ENCODE measurements around the gene AP4E1.
"Not testable (repeated sequence)": the region's sequence is repeated elsewhere in the genome, so short reads cannot be mapped to it uniquely, and the experiment has no call there.

Gene AP4E1

GRCh38 chr15:50997371-50998051 lies 89.0 kb downstream of the AP4E1 start:
- Mint-ChIP-seq H3K4me3 (no peak overlapping the region), H3K4me1 (ENCODE audit: low read depth) (no peaks in the 10 kb centered on the region), H3K36me3 (ENCODE audit: low read depth) (peaks cover 73% of the 10 kb centered on the region), H3K27ac (no peak overlapping the region), H3K9me3 (no peaks in the 10 kb centered on the region), H3K27me3 (no peaks in the 10 kb centered on the region)
- no peak for DNase-seq

- Mint-ChIP-seq H3K9me3 (peaks cover 15% of the 10 kb centered on the region), H3K27me3 (no peaks in the 10 kb centered on the region), H3K4me3 (no peak overlapping the region), H3K36me3 (ENCODE audit: low read depth) (peaks cover 73% of the 10 kb centered on the region), H3K4me1 (ENCODE audit: low read depth) (peaks cover 6% of the 10 kb centered on the region), H3K27ac (no peak overlapping the region)
- DNase-seq = no peak
Observed at GRCh38 chr15:51004103-51004551, 95.6 kb downstream of the AP4E1 start.

- Mint-ChIP-seq H3K36me3 (ENCODE audit: low read depth) (peaks cover 67% of the 10 kb centered on the region), H3K4me3 (no peak overlapping the region), H3K27me3 (no peaks in the 10 kb centered on the region), H3K9me3 (peaks cover 15% of the 10 kb centered on the region), H3K27ac (no peak overlapping the region), H3K4me1 (ENCODE audit: low read depth) (peaks cover 6% of the 10 kb centered on the region)
- DNase-seq = no peak
Observed at GRCh38 chr15:51006336-51006985, 98.0 kb downstream of the AP4E1 start.

GRCh38 chr15:51007131-51007666 lies 98.7 kb downstream of the AP4E1 start:
- Mint-ChIP-seq H3K27ac (no peak overlapping the region), H3K9me3 (peaks cover 15% of the 10 kb centered on the region), H3K4me1 (ENCODE audit: low read depth) (peaks cover 6% of the 10 kb centered on the region), H3K36me3 (ENCODE audit: low read depth) (peaks cover 65% of the 10 kb centered on the region), H3K4me3 (no peak overlapping the region), H3K27me3 (no peaks in the 10 kb centered on the region)
- DNase-seq = no peak

- H3K9me3 Mint-ChIP-seq = peaks cover 15% of the 10 kb centered on the region
- DNase-seq = no peak
Observed at GRCh38 chr15:51011212-51011611, 102.7 kb downstream of the AP4E1 start.

GRCh38 chr15:51016615-51017014 lies 108.1 kb downstream of the AP4E1 start:
- no peaks in the 10 kb centered on the region for H3K27me3 Mint-ChIP-seq
- peaks cover 6% of the 10 kb centered on the region for H3K9me3 Mint-ChIP-seq
- no peak for DNase-seq
- H3K36me3 Mint-ChIP-seq (ENCODE audit: low read depth) = peaks cover 16% of the 10 kb centered on the region
- H3K4me1 Mint-ChIP-seq (ENCODE audit: low read depth) = no peaks in the 10 kb centered on the region
- no peak overlapping the region for H3K4me3 Mint-ChIP-seq
- no peak overlapping the region for H3K27ac Mint-ChIP-seq

More at GRCh38 chr15:51011212-51011611, 102.7 kb downstream of the AP4E1 start:
- no peak overlapping the region for H3K4me3 Mint-ChIP-seq
- no peak overlapping the region for H3K27ac Mint-ChIP-seq
- H3K4me1 Mint-ChIP-seq (ENCODE audit: low read depth) = peaks cover 6% of the 10 kb centered on the region
- peaks cover 41% of the 10 kb centered on the region for H3K36me3 Mint-ChIP-seq (ENCODE audit: low read depth)
- no peaks in the 10 kb centered on the region for H3K27me3 Mint-ChIP-seq

- Mint-ChIP-seq H3K9me3 (peaks cover 6% of the 10 kb centered on the region), H3K27ac (no peak overlapping the region), H3K4me3 (no peak overlapping the region), H3K27me3 (no peaks in the 10 kb centered on the region), H3K36me3 (ENCODE audit: low read depth) (peaks cover 14% of the 10 kb centered on the region), H3K4me1 (ENCODE audit: low read depth) (no peaks in the 10 kb centered on the region)
- no peak for DNase-seq
Observed at GRCh38 chr15:51022206-51022605, 113.7 kb downstream of the AP4E1 start.

GRCh38 chr15:51023499-51023898 lies 115.0 kb downstream of the AP4E1 start:
- Mint-ChIP-seq H3K27me3 (no peaks in the 10 kb centered on the region), H3K4me3 (no peak overlapping the region), H3K9me3 (peaks cover 6% of the 10 kb centered on the region), H3K4me1 (ENCODE audit: low read depth) (no peaks in the 10 kb centered on the region), H3K36me3 (ENCODE audit: low read depth) (peaks cover 14% of the 10 kb centered on the region), H3K27ac (no peak overlapping the region)
- DNase-seq = no peak

- Mint-ChIP-seq H3K4me1 (ENCODE audit: low read depth) (no peaks in the 10 kb centered on the region), H3K27ac (no peak overlapping the region)
Observed at GRCh38 chr15:51024735-51025453, 116.4 kb downstream of the AP4E1 start.

GRCh38 chr15:51025454-51025846 lies 117.0 kb downstream of the AP4E1 start:
- Mint-ChIP-seq H3K27me3 (no peaks in the 10 kb centered on the region), H3K4me1 (ENCODE audit: low read depth) (no peaks in the 10 kb centered on the region), H3K9me3 (no peaks in the 10 kb centered on the region), H3K27ac (no peak overlapping the region), H3K4me3 (no peak overlapping the region), H3K36me3 (ENCODE audit: low read depth) (peaks cover 3% of the 10 kb centered on the region)
- DNase-seq = no peak

More at GRCh38 chr15:51024735-51025453, 116.4 kb downstream of the AP4E1 start:
- H3K27me3 Mint-ChIP-seq = no peaks in the 10 kb centered on the region
- DNase-seq = no peak
- no peak overlapping the region for H3K4me3 Mint-ChIP-seq
- H3K9me3 Mint-ChIP-seq = no peaks in the 10 kb centered on the region
- peaks cover 7% of the 10 kb centered on the region for H3K36me3 Mint-ChIP-seq (ENCODE audit: low read depth)

GRCh38 chr15:51030649-51031316 lies 122.3 kb downstream of the AP4E1 start:
- no peak overlapping the region for H3K4me3 Mint-ChIP-seq
- no peaks in the 10 kb centered on the region for H3K36me3 Mint-ChIP-seq (ENCODE audit: low read depth)
- DNase-seq = no peak
- no peak overlapping the region for H3K27ac Mint-ChIP-seq
- H3K4me1 Mint-ChIP-seq (ENCODE audit: low read depth) = no peaks in the 10 kb centered on the region
- no peaks in the 10 kb centered on the region for H3K27me3 Mint-ChIP-seq
- H3K9me3 Mint-ChIP-seq = no peaks in the 10 kb centered on the region

- not testable (repeated sequence) for H3K36me3 Mint-ChIP-seq (ENCODE audit: low read depth); H3K27ac Mint-ChIP-seq; H3K9me3 Mint-ChIP-seq; H3K4me1 Mint-ChIP-seq (ENCODE audit: low read depth); H3K27me3 Mint-ChIP-seq; H3K4me3 Mint-ChIP-seq; DNase-seq
Observed at GRCh38 chr15:51037474-51037873, 129.0 kb downstream of the AP4E1 start.

- no peaks in the 10 kb centered on the region for H3K27me3 Mint-ChIP-seq
- no peak for DNase-seq
- no peaks in the 10 kb centered on the region for H3K9me3 Mint-ChIP-seq
- no peak overlapping the region for H3K27ac Mint-ChIP-seq
- no peaks in the 10 kb centered on the region for H3K36me3 Mint-ChIP-seq (ENCODE audit: low read depth)
- no peaks in the 10 kb centered on the region for H3K4me1 Mint-ChIP-seq (ENCODE audit: low read depth)
- no peak overlapping the region for H3K4me3 Mint-ChIP-seq
Observed at GRCh38 chr15:51038162-51038973, 129.9 kb downstream of the AP4E1 start.

GRCh38 chr15:51038974-51039319 lies 130.5 kb downstream of the AP4E1 start:
- H3K4me3 Mint-ChIP-seq = no peak overlapping the region
- no peak overlapping the region for H3K27ac Mint-ChIP-seq
- DNase-seq = no peak
- H3K27me3 Mint-ChIP-seq = peaks cover 2% of the 10 kb centered on the region
- H3K9me3 Mint-ChIP-seq = no peaks in the 10 kb centered on the region
- no peaks in the 10 kb centered on the region for H3K4me1 Mint-ChIP-seq (ENCODE audit: low read depth)
- no peaks in the 10 kb centered on the region for H3K36me3 Mint-ChIP-seq (ENCODE audit: low read depth)
